Stimulated activated CD4-positive, alpha-beta T cell treated with anti-CD3 and anti-CD28 coated beads, Interleukin-2, amount 100 ng/mL, for 4 hours (primary cell): ENCODE measurements around the gene NRG3.

Source experiments
- DNase-seq: peaks from one replicate; pipeline ENCODE4 v3.0.0-alpha.2; 2020; ENCODE audit warnings: low read depth

NRG3 gene

GRCh38 chr10:81874875-81875466, at the start of gene NRG3:
TSS of gene NRG3 (plus strand) at chr10:81875194.
- no peak for DNase-seq

GRCh38 chr10:81828251-81828650, 46.7 kb upstream of the NRG3 start:
- DNase-seq, result no peak

- no peak for DNase-seq
Measured at GRCh38 chr10:81831060-81831459, 43.9 kb upstream of the NRG3 start.

GRCh38 chr10:81838950-81839349, 36.0 kb upstream of the NRG3 start:
- DNase-seq, result no peak

- no peak for DNase-seq
Measured at GRCh38 chr10:81843042-81843441, 32.0 kb upstream of the NRG3 start.

GRCh38 chr10:81847675-81848074, 27.3 kb upstream of the NRG3 start:
- no peak for DNase-seq

- DNase-seq, result no peak
Measured at GRCh38 chr10:81848514-81848913, 26.5 kb upstream of the NRG3 start.

- no peak for DNase-seq
Measured at GRCh38 chr10:81848931-81849330, 26.1 kb upstream of the NRG3 start.

GRCh38 chr10:81862596-81862995, 12.4 kb upstream of the NRG3 start:
- DNase-seq, result no peak

GRCh38 chr10:81863771-81864170, 11.2 kb upstream of the NRG3 start:
- DNase-seq, result no peak

GRCh38 chr10:81865581-81865980, 9.4 kb upstream of the NRG3 start:
- DNase-seq, result no peak

GRCh38 chr10:81866753-81867152, 8.2 kb upstream of the NRG3 start:
- no peak for DNase-seq

GRCh38 chr10:81870472-81870871, 4.5 kb upstream of the NRG3 start:
- DNase-seq, result no peak

- no peak for DNase-seq
Measured at GRCh38 chr10:81871558-81871957, 3.4 kb upstream of the NRG3 start.

GRCh38 chr10:81872206-81872862, 2.7 kb upstream of the NRG3 start:
- DNase-seq, result no peak

GRCh38 chr10:81873231-81873931, 1.6 kb upstream of the NRG3 start:
- DNase-seq, result no peak

- DNase-seq, result no peak
Measured at GRCh38 chr10:81873932-81874816, 820 bp upstream of the NRG3 start.

GRCh38 chr10:81875467-81876252, 666 bp downstream of the NRG3 start:
- DNase-seq, result no peak

- DNase-seq, result no peak
Measured at GRCh38 chr10:81876253-81877077, 1.5 kb downstream of the NRG3 start.

- no peak for DNase-seq
Measured at GRCh38 chr10:81877596-81877995, 2.6 kb downstream of the NRG3 start.

GRCh38 chr10:81882011-81882410, 7.0 kb downstream of the NRG3 start:
- no peak for DNase-seq
